HepG2 (cell line): Measurements from ENCODE around the gene WDR70. TPM values are rescaled to one million over a fixed set of nuclear protein-coding genes. Genes with fewer than 3 reads are reported as not detected.

Source experiments
- ATAC-seq: fragments of 200-7000 bp; cut with Tn5 transposase; 3 replicates; pipeline ENCODE4 v1.9.1; 2020; ENCODE audit warnings: mild to moderate bottlenecking, moderate library complexity
- BruUV-seq: library from RNA; stranded (reverse); fragments of 400-500 nt; replicated peaks from 2 replicates; lab custom pipeline; 2021; lab: Mats Ljungman, UMichigan
- CTCF ChIA-PET: fragments of 300-600 bp; formaldehyde crosslinking; extraction: SDS; loops from one replicate; lab custom pipeline; 2021; ENCODE audit warnings: low total read pairs, inconsistent platforms, low intra/inter-chr PET ratio; lab: Yijun Ruan, JAX
- POLR2A ChIA-PET: fragments of 350-600 bp; sonication (Branson Sonifier 250); formaldehyde crosslinking; loops from one replicate; lab custom pipeline; 2020; ENCODE audit warnings: antibody characterized with exemption, inconsistent platforms; lab: Yijun Ruan, JAX
- DNase-seq: peaks from one replicate; pipeline ENCODE4 v3.0.0-alpha.2; 2015; ENCODE audit warnings: low spot score
- FAIRE-seq: peaks from 3 replicates; lab custom pipeline; 2011; peaks lifted over from hg19 to GRCh38; lab: Jason Lieb, UNC
- H2AFZ ChIP-seq: one replicate; pipeline ENCODE4 v1.6.1; 2011; ENCODE audit warnings: low read length, inconsistent platforms
- H3K27ac ChIP-seq: fragments of 300-600 bp; 3 replicates; pipeline ENCODE4 v1.8.0; 2011; ENCODE audit warnings: mixed run types, mild to moderate bottlenecking, mixed read lengths, low read length, inconsistent platforms; ENCODE audit not compliant: insufficient read depth; ENCODE audit errors: extremely low read length
- H3K27me3 ChIP-seq, 2 experiments: fragments of 200-600 bp in 1 of 2; 2 replicates in 1 of 2; 3 replicates in 1 of 2; pipeline versions ENCODE4 v1.6.0 to v1.8.0; 2011; ENCODE audit warnings: low read length in 2 of 2, mild to moderate bottlenecking in 2 of 2, moderate library complexity in 2 of 2, inconsistent platforms in 1 of 2; ENCODE audit not compliant: insufficient read depth in 2 of 2, control insufficient read depth in 1 of 2
- H3K36me3 ChIP-seq, 2 experiments: fragments of 200-600 bp in 1 of 2; replicated peaks in 1 of 2; 2 replicates in 1 of 2; 3 replicates in 1 of 2; pipeline versions ENCODE4 v1.5.1 to v1.8.0; 2011; ENCODE audit warnings: low read length in 2 of 2, inconsistent platforms in 1 of 2; ENCODE audit not compliant: insufficient read depth in 2 of 2, control insufficient read depth in 1 of 2
- H3K4me1 ChIP-seq: 2 replicates; pipeline ENCODE4 v1.5.1; 2012; ENCODE audit warnings: low read length, inconsistent platforms; ENCODE audit not compliant: insufficient read depth
- H3K4me2 ChIP-seq: 2 replicates; pipeline ENCODE4 v1.6.0; 2011; ENCODE audit warnings: low read depth, low read length, inconsistent platforms
- H3K4me3 ChIP-seq, 3 experiments: fragments of 200-600 bp in 1 of 3; sonication (generic), shearing (Covaris generic) in 1 of 3; replicated peaks in 1 of 3; 2 replicates each; pipeline ENCODE4 v1.5.1; 2011 to 2016; ENCODE audit warnings: low read length in 3 of 3, inconsistent platforms in 2 of 3, low read depth in 2 of 3, mild to moderate bottlenecking in 2 of 3, control low read depth in 1 of 3, mixed read lengths in 1 of 3; ENCODE audit not compliant: insufficient read depth in 1 of 3
- H3K79me2 ChIP-seq: one replicate; pipeline ENCODE4 v1.6.1; 2011; ENCODE audit warnings: low read length, inconsistent platforms; ENCODE audit not compliant: insufficient read depth
- H3K9ac ChIP-seq: 2 replicates; pipeline ENCODE4 v1.6.0; 2011; ENCODE audit warnings: mild to moderate bottlenecking, low read depth, low read length, inconsistent platforms; ENCODE audit not compliant: insufficient read depth
- H3K9me3 ChIP-seq: 2 replicates; pipeline ENCODE4 v1.5.1; 2012; ENCODE audit warnings: mild to moderate bottlenecking, low read length
- H4K20me1 ChIP-seq: 2 replicates; pipeline ENCODE4 v1.6.0; 2011; ENCODE audit warnings: inconsistent platforms, mild to moderate bottlenecking, low read length, moderate library complexity; ENCODE audit not compliant: insufficient read depth
- ATRX ChIP-seq: sonication (generic); formaldehyde crosslinking; IDR thresholded peaks from 2 replicates; pipeline ENCODE4 v1.4.0; 2020; ENCODE audit warnings: missing genetic modification reagents, borderline replicate concordance
- CBX5 ChIP-seq: sonication (generic); formaldehyde crosslinking; IDR thresholded peaks from 2 replicates; pipeline ENCODE4 v1.4.0; 2020; ENCODE audit warnings: missing genetic modification reagents, borderline replicate concordance
- CENPX ChIP-seq: sonication (generic); formaldehyde crosslinking; IDR thresholded peaks from 2 replicates; pipeline ENCODE4 v1.9.0; 2021; ENCODE audit warnings: mild to moderate bottlenecking, missing genetic modification reagents, moderate library complexity
- GTF3A ChIP-seq: sonication (generic); formaldehyde crosslinking; conservative IDR thresholded peaks from 2 replicates; pipeline ENCODE4 v1.4.0; 2020; ENCODE audit warnings: mild to moderate bottlenecking, missing genetic modification reagents
- KMT2A ChIP-seq: sonication (generic); formaldehyde crosslinking; IDR thresholded peaks from 2 replicates; pipeline ENCODE4 v1.4.0; 2020; ENCODE audit warnings: missing genetic modification reagents
- MBNL3 ChIP-seq: fragments of 250-450 bp; sonication (Bioruptor Pico); conservative IDR thresholded peaks from 2 replicates; pipeline ENCODE4 v1.8.0; 2022; ENCODE audit warnings: mild to moderate bottlenecking, inconsistent platforms
- MLLT10 ChIP-seq: sonication (generic); formaldehyde crosslinking; IDR thresholded peaks from 2 replicates; pipeline ENCODE4 v1.4.0; 2020; ENCODE audit warnings: missing genetic modification reagents
- MTF1 ChIP-seq: sonication (generic); formaldehyde crosslinking; IDR thresholded peaks from 2 replicates; pipeline ENCODE4 v1.5.0; 2020; ENCODE audit warnings: missing genetic modification reagents
- MYNN ChIP-seq: sonication (generic); formaldehyde crosslinking; IDR thresholded peaks from 2 replicates; pipeline ENCODE4 v1.4.0; 2020; ENCODE audit warnings: mild to moderate bottlenecking, low read depth, missing genetic modification reagents
- PLRG1 ChIP-seq: fragments of 450-650 bp; conservative IDR thresholded peaks from 2 replicates; pipeline ENCODE4 v1.6.1; 2016
- SNAPC5 ChIP-seq: sonication (generic); formaldehyde crosslinking; IDR thresholded peaks from 2 replicates; pipeline ENCODE4 v1.8.1; 2023; ENCODE audit warnings: mild to moderate bottlenecking, missing genetic modification reagents, borderline replicate concordance
- TMF1 ChIP-seq: sonication (generic); formaldehyde crosslinking; IDR thresholded peaks from 2 replicates; pipeline ENCODE4 v1.8.1; 2022; ENCODE audit warnings: low read depth, missing genetic modification reagents
- ZBTB4 ChIP-seq: sonication (generic); formaldehyde crosslinking; IDR thresholded peaks from 2 replicates; pipeline ENCODE4 v1.4.0; 2020; ENCODE audit warnings: missing genetic modification reagents, mild to moderate bottlenecking, borderline replicate concordance
- ZFP41 ChIP-seq: sonication (generic); formaldehyde crosslinking; IDR thresholded peaks from 2 replicates; pipeline ENCODE4 v1.4.0; 2020; ENCODE audit warnings: mild to moderate bottlenecking, missing genetic modification reagents, borderline replicate concordance
- ZNF530 ChIP-seq: sonication (generic); formaldehyde crosslinking; IDR thresholded peaks from 2 replicates; pipeline ENCODE4 v1.5.0; 2020; ENCODE audit warnings: low read depth, mild to moderate bottlenecking, missing genetic modification reagents
- ZNF614 ChIP-seq: IDR thresholded peaks from 2 replicates; pipeline ENCODE4 v1.6.1; 2018; ENCODE audit warnings: missing biosample characterization, missing genetic modification reagents, inconsistent platforms, borderline replicate concordance
- ZNF678 ChIP-seq: sonication (generic); formaldehyde crosslinking; IDR thresholded peaks from 2 replicates; pipeline ENCODE4 v1.4.0; 2020; ENCODE audit warnings: mild to moderate bottlenecking, missing genetic modification reagents
- ZZZ3 ChIP-seq: sonication (generic); formaldehyde crosslinking; IDR thresholded peaks from 2 replicates; pipeline ENCODE4 v1.4.0; 2020; ENCODE audit warnings: missing genetic modification reagents, mild to moderate bottlenecking, borderline replicate concordance
- WGBS: methylation state at CpG from one replicate; pipeline ENCODE4 v1.1.6; 2017; ENCODE audit warnings: low lambda C conversion rate; 5-methylcytosine and 5-hydroxymethylcytosine counted together
- in situ Hi-C: cut with HindIII; loops from 2 replicates; pipeline ENCODE4 v1.10.0; 2017; ENCODE audit warnings: low pct_unique_long_range_greater_than_20kb; ENCODE audit not compliant: extremely low pct_ligation_motif_present
- intact Hi-C: fragments of 100-400 bp; cut with micrococcal nuclease; formaldehyde crosslinking; loops from one replicate; pipeline ENCODE4 v1.10.0; 2022; ENCODE audit not compliant: unreplicated experiment
- polyA plus RNA-seq, 8 experiments: library from polyadenylated mRNA; depleted of rRNA in 3 of 8; stranded (reverse) in 7 of 8; unstranded in 1 of 8; fragments of >200 nt; fragmentation: Illumina TruSeq in 4 of 8; extraction: Trizol in 4 of 8; gene quantifications; 2 replicates each; pipeline versions ENCODE4 v1.2.1 to v1.2.3, GENCODE V29; 2011 to 2016; ENCODE audit warnings: low read depth in 4 of 8, missing spikeins in 1 of 8, mixed read lengths in 1 of 8; ENCODE audit not compliant: insufficient read depth in 1 of 8
- total RNA-seq, 5 experiments: library from RNA; depleted of rRNA; stranded (reverse); fragments of >200 nt; fragmentation: Illumina TruSeq; extraction: Trizol; gene quantifications; 2 replicates each; pipeline ENCODE4 v1.2.3, GENCODE V29; 2016; ENCODE audit warnings: low read depth in 1 of 5
- TF ChIP-seq, protein P1 (sequence below): sonication (generic); formaldehyde crosslinking; IDR thresholded peaks from 2 replicates; pipeline ENCODE4 v1.4.0; 2020; ENCODE audit warnings: missing genetic modification reagents

WDR70 gene
- total and polyA plus RNA-seq, 2 of the 13 experiments (the other 11 are each of a cell fraction or from before 2014, with no cell fraction given): 14.6 to 30.6 TPM

DNA sequence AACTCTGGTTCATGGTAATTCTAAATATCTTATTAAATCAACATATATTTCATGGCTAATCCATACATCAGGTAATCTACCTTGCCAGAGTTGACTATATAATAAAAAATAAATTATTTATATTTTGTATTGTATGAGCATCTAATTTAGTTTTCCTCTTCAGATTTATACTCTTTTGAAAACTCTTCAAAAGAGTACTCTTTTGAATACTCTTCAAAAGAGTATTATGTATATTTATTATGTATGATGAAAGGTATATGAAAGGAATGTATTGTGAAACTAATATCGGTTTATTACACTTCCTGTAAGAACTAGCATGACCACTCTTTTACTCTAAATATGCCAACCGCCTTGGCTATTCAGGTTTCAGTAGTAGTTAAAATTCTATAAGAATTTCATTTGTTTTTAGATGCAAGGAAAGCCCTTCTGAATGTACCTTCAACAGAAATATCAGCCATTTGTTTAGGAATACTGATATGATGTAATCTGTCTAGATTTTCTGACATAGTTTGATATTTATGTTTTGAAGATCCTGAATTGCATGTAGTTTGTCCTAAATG is 178.7 kb downstream of the WDR70 start:
- no peak overlapping the region for H2AFZ ChIP-seq
- WGBS: 86% methylated on average over 2 of the region's 2 CpGs
- ChIA-PET POLR2A (no interaction called here), CTCF (no interaction called here)
- no peaks in the 10 kb centered on the region for H3K36me3 ChIP-seq
- H3K4me2 ChIP-seq: no peak overlapping the region
- in situ Hi-C loops: no loop called here
- TF ChIP-seq ZZZ3 (CRISPR knock-in tag) (no peak), MLLT10 (no peak), ZNF530 (CRISPR knock-in tag) (no peak), ZFP41 (CRISPR knock-in tag) (no peak), TMF1 (CRISPR knock-in tag) (no peak), KMT2A (CRISPR knock-in tag) (no peak), CBX5 (no peak), MYNN (CRISPR knock-in tag) (no peak), PLRG1 (no peak), ZNF678 (CRISPR knock-in tag) (no peak), MBNL3 (CRISPR knock-in tag) (no peak), GTF3A (CRISPR knock-in tag) (no peak), SNAPC5 (CRISPR knock-in tag) (no peak), MTF1 (CRISPR knock-in tag) (no peak), ZNF614 (no peak), ZBTB4 (CRISPR knock-in tag) (no peak), ATRX (CRISPR knock-in tag) (no peak), CENPX (CRISPR knock-in tag) (no peak)
- TF ChIP-seq, protein P1, sequence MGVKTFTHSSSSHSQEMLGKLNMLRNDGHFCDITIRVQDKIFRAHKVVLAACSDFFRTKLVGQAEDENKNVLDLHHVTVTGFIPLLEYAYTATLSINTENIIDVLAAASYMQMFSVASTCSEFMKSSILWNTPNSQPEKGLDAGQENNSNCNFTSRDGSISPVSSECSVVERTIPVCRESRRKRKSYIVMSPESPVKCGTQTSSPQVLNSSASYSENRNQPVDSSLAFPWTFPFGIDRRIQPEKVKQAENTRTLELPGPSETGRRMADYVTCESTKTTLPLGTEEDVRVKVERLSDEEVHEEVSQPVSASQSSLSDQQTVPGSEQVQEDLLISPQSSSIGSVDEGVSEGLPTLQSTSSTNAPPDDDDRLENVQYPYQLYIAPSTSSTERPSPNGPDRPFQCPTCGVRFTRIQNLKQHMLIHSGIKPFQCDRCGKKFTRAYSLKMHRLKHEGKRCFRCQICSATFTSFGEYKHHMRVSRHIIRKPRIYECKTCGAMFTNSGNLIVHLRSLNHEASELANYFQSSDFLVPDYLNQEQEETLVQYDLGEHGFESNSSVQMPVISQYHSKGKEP (CRISPR knock-in tag): no peak
- H3K4me3 ChIP-seq: no peak overlapping the region
- H3K27me3 ChIP-seq: no peaks in the 10 kb centered on the region
- FAIRE-seq (no peak), DNase-seq (no peak), ATAC-seq (no peak)
- H3K79me2 ChIP-seq: no peaks in the 10 kb centered on the region
- H3K27ac ChIP-seq: no peak overlapping the region
- BruUV-seq: no TSS peak
- 0 out of 2 replicates have a peak, but pooled peaks cover 7% of the 10 kb centered on the region for H3K4me1 ChIP-seq
- H3K9ac ChIP-seq: no peak overlapping the region
- intact Hi-C loops: no loop called here
- H3K9me3 ChIP-seq: no peaks in the 10 kb centered on the region
- no peaks in the 10 kb centered on the region for H4K20me1 ChIP-seq
